A549 treated with CpdA at 1 μM for 4 hours (cell line): ENCODE measurements around the gene ARHGEF11. TPM values are rescaled to one million over a fixed set of nuclear protein-coding genes. Genes with fewer than 3 reads are reported as not detected.

Source experiments
- total RNA-seq: library from RNA; stranded (reverse); fragments of 200-300 nt; extraction: Qiagen RNA extraction; gene quantifications from 5 replicates; pipeline ENCODE4 v1.2.3, GENCODE V29; 2022; ENCODE audit warnings: low read depth

The ARHGEF11 gene, protein sequence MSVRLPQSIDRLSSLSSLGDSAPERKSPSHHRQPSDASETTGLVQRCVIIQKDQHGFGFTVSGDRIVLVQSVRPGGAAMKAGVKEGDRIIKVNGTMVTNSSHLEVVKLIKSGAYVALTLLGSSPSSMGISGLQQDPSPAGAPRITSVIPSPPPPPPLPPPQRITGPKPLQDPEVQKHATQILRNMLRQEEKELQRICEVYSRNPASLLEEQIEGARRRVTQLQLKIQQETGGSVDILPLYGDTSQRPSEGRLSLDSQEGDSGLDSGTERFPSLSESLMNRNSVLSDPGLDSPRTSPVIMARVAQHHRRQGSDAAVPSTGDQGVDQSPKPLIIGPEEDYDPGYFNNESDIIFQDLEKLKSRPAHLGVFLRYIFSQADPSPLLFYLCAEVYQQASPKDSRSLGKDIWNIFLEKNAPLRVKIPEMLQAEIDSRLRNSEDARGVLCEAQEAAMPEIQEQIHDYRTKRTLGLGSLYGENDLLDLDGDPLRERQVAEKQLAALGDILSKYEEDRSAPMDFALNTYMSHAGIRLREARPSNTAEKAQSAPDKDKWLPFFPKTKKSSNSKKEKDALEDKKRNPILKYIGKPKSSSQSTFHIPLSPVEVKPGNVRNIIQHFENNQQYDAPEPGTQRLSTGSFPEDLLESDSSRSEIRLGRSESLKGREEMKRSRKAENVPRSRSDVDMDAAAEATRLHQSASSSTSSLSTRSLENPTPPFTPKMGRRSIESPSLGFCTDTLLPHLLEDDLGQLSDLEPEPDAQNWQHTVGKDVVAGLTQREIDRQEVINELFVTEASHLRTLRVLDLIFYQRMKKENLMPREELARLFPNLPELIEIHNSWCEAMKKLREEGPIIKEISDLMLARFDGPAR (N-terminal part only)
- 19.4 to 21.7 TPM (median 20.6 TPM) in 5 replicates for total RNA-seq

GRCh38 chr1:157045250-157046218 is at the start of gene ARHGEF11:
Gene ARHGEF11, minus strand, starts transcription at chr1:157045742. Its CDS starts 1,412 bp downstream, at chr1:157044330.

DNA sequence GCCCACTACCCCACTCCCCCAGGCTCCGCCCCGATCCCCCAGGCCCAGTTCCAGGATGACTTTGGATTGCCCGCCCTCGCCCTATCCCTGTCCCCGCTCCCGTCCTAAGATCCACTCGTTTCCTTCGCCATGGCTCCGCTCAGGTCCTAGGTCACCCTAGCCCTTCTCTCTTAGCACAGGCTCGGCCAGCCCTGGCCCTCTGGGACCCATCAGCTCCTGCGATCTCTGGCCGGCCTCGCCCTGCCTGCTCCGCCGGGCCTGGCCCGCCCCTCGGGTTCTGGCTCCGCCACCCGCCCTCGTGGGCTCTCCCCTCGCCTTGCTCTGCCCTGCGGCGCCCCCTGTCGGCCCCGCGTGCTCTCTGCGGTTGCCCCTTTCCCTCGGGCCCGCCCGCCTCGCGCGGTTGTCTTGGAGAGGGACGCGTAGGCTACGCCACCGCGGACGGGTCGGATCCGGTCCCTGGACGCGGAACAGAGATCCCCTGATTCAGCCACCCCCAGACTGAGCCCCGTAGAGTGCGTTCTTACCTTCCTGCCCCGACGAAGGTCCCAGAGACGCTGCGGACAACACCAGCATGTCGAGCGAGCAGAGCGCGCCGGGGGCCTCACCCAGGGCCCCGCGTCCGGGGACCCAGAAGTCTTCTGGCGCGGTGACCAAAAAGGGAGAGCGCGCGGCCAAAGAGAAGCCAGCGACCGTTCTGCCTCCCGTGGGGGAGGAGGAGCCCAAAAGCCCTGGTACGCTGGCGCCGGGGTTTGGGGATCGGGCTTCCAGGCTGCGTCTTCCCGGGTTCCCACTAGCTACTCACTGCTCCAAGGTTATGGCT is 125.1 kb downstream of the ARHGEF11 start, which contains the start of gene LRRC71:
Gene LRRC71 (plus strand): TSS at position 400 of the 820 bp plus-strand sequence. CDS start 172 bp downstream, at position 572.

GRCh38 chr1:156893048-156893953 is 152.2 kb downstream of the ARHGEF11 start, which contains the start of gene PEAR1:
Gene PEAR1, plus strand, starts transcription at chr1:156893718. Its CDS starts 10,209 bp downstream, at chr1:156903927.

Other genes with a start within 250 kb of the ARHGEF11 start
- 3.6 to 5.2 TPM (median 4.1 TPM) in 5 replicates for gene SH2D2A, start 228.9 kb downstream of the ARHGEF11 start, total RNA-seq
- gene INSRR, start 186.6 kb downstream of the ARHGEF11 start, total RNA-seq: not detected in 5 replicates
- 0.08 to 0.16 TPM (median 0.10 TPM) in 4 of 5 replicates, not detected in the other for gene NTRK1, start 184.9 kb downstream of the ARHGEF11 start, total RNA-seq
- 9.3 to 11.4 TPM (median 9.9 TPM) in 5 replicates for gene PEAR1, start 152.0 kb downstream of the ARHGEF11 start, total RNA-seq
- gene LRRC71, start 125.1 kb downstream of the ARHGEF11 start, total RNA-seq: 0.15 to 0.24 TPM (median 0.17 TPM) in 4 of 5 replicates, not detected in the other
- not detected in 5 replicates for gene ETV3L, start 54.1 kb upstream of the ARHGEF11 start, total RNA-seq
- 9.5 to 14.7 TPM (median 10.6 TPM) in 5 replicates for gene ETV3, start 92.7 kb upstream of the ARHGEF11 start, total RNA-seq